Measurements from ENCODE around the gene ATG5. TPM values are rescaled to one million over a fixed set of nuclear protein-coding genes. Genes with fewer than 3 reads are reported as not detected.

Gene ATG5
- total and polyA plus RNA-seq, 2 experiments from 2014 or later, result 31.6 to 48.2 TPM

GRCh38 chr6:106149472-106150069 lies 176.0 kb downstream of the ATG5 start:
- Histone ChIP-seq H3K36me3 (ENCODE audit: insufficient read depth) (no peaks in the 10 kb centered on the region), H3K79me2 (replicated peaks; ENCODE audit: insufficient read depth) (no peaks in the 10 kb centered on the region), H3K4me1 (ENCODE audit: insufficient read depth) (peaks cover 12% of the 10 kb centered on the region; the same call in 1 of the 2 replicates), H3K4me2 (no peak overlapping the region), H3K4me3 (no peak overlapping the region), H3K27me3 (ENCODE audit: insufficient read depth) (no peaks in the 10 kb centered on the region), H3K27ac (ENCODE audit: low read depth) (no peak overlapping the region), H3K9me2 (ENCODE audit: insufficient read depth) (no peaks in the 10 kb centered on the region), H3F3A (replicated peaks; ENCODE audit: low read depth) (no peaks in the 10 kb centered on the region), H4K20me1 (replicated peaks; ENCODE audit: insufficient read depth) (no peaks in the 10 kb centered on the region), H2AFZ (no peak overlapping the region)
- Mint-ChIP-seq H3K27ac (no peak overlapping the region; the same call in 1 of the 2 replicates), H3K36me3 (ENCODE audit: low read depth) (no peaks in the 10 kb centered on the region), H3K9me3 (no peaks in the 10 kb centered on the region), H3K4me3 (no peak overlapping the region), H3K4me1 (peaks cover 17% of the 10 kb centered on the region), H3K27me3 (ENCODE audit: insufficient read depth, low read depth, poor library complexity) (peaks cover 2% of the 10 kb centered on the region)
- DNase-seq (ENCODE audit: low spot score) (no peak), ATAC-seq (no peak)
- TF ChIP-seq EZH2 (IDR thresholded peaks at IDR 0.05; ENCODE audit: low read depth, unreplicated experiment) (no peak), CREB1 (CRISPR knock-in tag; IDR thresholded peaks at IDR 0.05; ENCODE audit: low read depth) (no peak), POLR2AphosphoS5 (IDR thresholded peaks at IDR 0.05; ENCODE audit: low read depth) (no peak), ZNF331 (CRISPR knock-in tag; IDR thresholded peaks at IDR 0.05; ENCODE audit: low read depth) (no peak), CTCF (conservative IDR thresholded peaks at IDR 0.05; ENCODE audit: low read depth in 2 of 2) (no peak), ETS1 (IDR thresholded peaks at IDR 0.05) (no peak), ZNF114 (CRISPR knock-in tag; IDR thresholded peaks at IDR 0.05) (no peak), JUNB (IDR thresholded peaks at IDR 0.05; ENCODE audit: unreplicated experiment) (no peak)

DNA sequence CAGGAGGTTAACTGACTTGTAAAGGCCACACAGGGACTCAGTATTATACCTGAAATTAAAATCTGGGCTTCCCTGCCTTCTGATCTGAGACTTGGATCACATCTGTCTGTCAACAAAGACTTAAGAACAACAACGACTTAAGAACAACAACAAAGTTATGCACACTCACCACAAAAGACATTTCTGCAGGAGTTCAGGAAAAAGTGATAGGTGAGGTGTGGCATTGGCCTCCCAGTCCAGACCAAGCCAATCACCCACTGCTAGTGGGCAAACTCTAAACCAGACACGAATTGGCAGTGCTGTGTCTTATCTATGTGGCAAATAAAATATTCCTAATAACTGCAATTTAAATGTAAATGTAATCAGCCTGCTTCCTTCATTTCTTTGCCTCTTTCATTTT lies 178.1 kb downstream of the ATG5 start:
- TF ChIP-seq ZNF114 (CRISPR knock-in tag; IDR thresholded peaks at IDR 0.05), result no peak
- H3K27ac ChIP-seq (ENCODE audit: low read depth), result no peak overlapping the region

More for the DNA sequence above, 178.1 kb downstream of the ATG5 start:
- H3K4me3 Mint-ChIP-seq, result no peak overlapping the region
- H2AFZ ChIP-seq, result no peak overlapping the region
- peaks cover 2% of the 10 kb centered on the region for H3K27me3 Mint-ChIP-seq (ENCODE audit: insufficient read depth, low read depth, poor library complexity)
- no peaks in the 10 kb centered on the region for H3K79me2 ChIP-seq (replicated peaks; ENCODE audit: insufficient read depth)
- no peaks in the 10 kb centered on the region for H3K9me3 Mint-ChIP-seq
- H3K36me3 ChIP-seq (ENCODE audit: insufficient read depth), result no peaks in the 10 kb centered on the region
- DNase-seq (ENCODE audit: low spot score), result no peak
- H3K4me2 ChIP-seq, result no peak overlapping the region
- ATAC-seq, result no peak
- no peaks in the 10 kb centered on the region for H3F3A ChIP-seq (replicated peaks; ENCODE audit: low read depth)
- no peaks in the 10 kb centered on the region for H3K36me3 Mint-ChIP-seq (ENCODE audit: low read depth)
- no peaks in the 10 kb centered on the region for H4K20me1 ChIP-seq (replicated peaks; ENCODE audit: insufficient read depth)
- H3K4me1 Mint-ChIP-seq, result peaks cover 20% of the 10 kb centered on the region
- H3K27me3 ChIP-seq (ENCODE audit: insufficient read depth), result no peaks in the 10 kb centered on the region
- H3K4me3 ChIP-seq, result no peak overlapping the region
- no peak overlapping the region for H3K27ac Mint-ChIP-seq
- H3K4me1 ChIP-seq (ENCODE audit: insufficient read depth), result peaks cover 9% of the 10 kb centered on the region; the same call in 1 of the 2 replicates
- no peaks in the 10 kb centered on the region for H3K9me2 ChIP-seq (ENCODE audit: insufficient read depth)
